Astrocyte (in vitro differentiated cells and primary cell): ENCODE results near the gene CNTN3.

Experiments
- CTCF ChIP-seq: IDR thresholded peaks from 2 replicates; pipeline ENCODE4 v1.5.1; 2011; ENCODE audit warnings: low read depth, mild to moderate bottlenecking, inconsistent platforms, low read length, moderate library complexity; ENCODE audit not compliant: insufficient read depth
- EZH2 ChIP-seq: IDR thresholded peaks from 2 replicates; pipeline ENCODE4 v1.6.1; 2012; ENCODE audit warnings: mild to moderate bottlenecking, low read length, inconsistent platforms; ENCODE audit not compliant: insufficient read depth

GRCh38 chr3:74584782-74585181 lies 29.7 kb downstream of the CNTN3 start:
- no peak for TF ChIP-seq EZH2
- TF ChIP-seq CTCF = no peak
